GM23338 (cell line): ENCODE data around the gene PPFIBP1. TPM values are rescaled to one million over a fixed set of nuclear protein-coding genes. Genes with fewer than 3 reads are reported as not detected.

Source experiments
- ATAC-seq: fragments of 200-7000 bp; cut with Tn5 transposase; 3 replicates; pipeline ENCODE4 v1.9.1; 2020
- DNase-seq: peaks from one replicate; pipeline ENCODE4 v3.0.0-alpha.2; 2015; ENCODE audit warnings: low spot score
- H2AFZ ChIP-seq: fragments of 200-600 bp; sonication (generic); 2 replicates; pipeline ENCODE4 v1.8.0; 2016; ENCODE audit warnings: antibody characterized with exemption, mild to moderate bottlenecking, moderate library complexity
- H3F3A ChIP-seq: fragments of 200-600 bp; sonication (generic); replicated peaks from 2 replicates; pipeline ENCODE4 v1.8.0; 2017; ENCODE audit warnings: antibody characterized with exemption, mixed run types, low read depth
- H3K27ac ChIP-seq: fragments of 200-600 bp; sonication (generic); 2 replicates; pipeline ENCODE4 v1.6.1; 2016; ENCODE audit warnings: low read depth
- H3K27me3 ChIP-seq: fragments of 200-600 bp; sonication (generic); 2 replicates; pipeline ENCODE4 v1.8.0; 2016; ENCODE audit warnings: mild to moderate bottlenecking, mixed run types, moderate library complexity; ENCODE audit not compliant: insufficient read depth
- H3K36me3 ChIP-seq: fragments of 200-600 bp; sonication (generic); 2 replicates; pipeline ENCODE4 v1.8.0; 2016; ENCODE audit warnings: mild to moderate bottlenecking; ENCODE audit not compliant: insufficient read depth
- H3K4me1 ChIP-seq: fragments of 200-600 bp; sonication (generic); 2 replicates; pipeline ENCODE4 v1.8.0; 2016; ENCODE audit warnings: mild to moderate bottlenecking, moderate library complexity; ENCODE audit not compliant: insufficient read depth
- H3K4me2 ChIP-seq: fragments of 200-600 bp; sonication (generic); 2 replicates; pipeline ENCODE4 v1.7.1; 2017; ENCODE audit warnings: mixed run types
- H3K4me3 ChIP-seq: fragments of 200-600 bp; sonication (generic); 2 replicates; pipeline ENCODE4 v1.6.1; 2016; ENCODE audit warnings: mixed run types
- H3K79me2 ChIP-seq: fragments of 200-600 bp; sonication (generic); replicated peaks from 2 replicates; pipeline ENCODE4 v1.8.0; 2017; ENCODE audit warnings: mild to moderate bottlenecking; ENCODE audit not compliant: insufficient read depth
- H3K9me2 ChIP-seq: fragments of 200-600 bp; sonication (generic); 2 replicates; pipeline ENCODE4 v1.8.0; 2017; ENCODE audit not compliant: insufficient read depth
- H4K20me1 ChIP-seq: fragments of 200-600 bp; sonication (generic); replicated peaks from 2 replicates; pipeline ENCODE4 v1.8.0; 2017; ENCODE audit warnings: mild to moderate bottlenecking; ENCODE audit not compliant: insufficient read depth
- H3K27ac Mint-ChIP-seq: 2 replicates; pipeline ENCODE4 v1.8.0; 2020; ENCODE audit warnings: inconsistent platforms, mild to moderate bottlenecking, moderate library complexity, mixed read lengths
- H3K27me3 Mint-ChIP-seq: 3 replicates; pipeline ENCODE4 v1.8.0; 2022; ENCODE audit warnings: low read depth, mild to moderate bottlenecking, moderate library complexity, mixed read lengths, inconsistent platforms; ENCODE audit not compliant: insufficient read depth, poor library complexity
- H3K36me3 Mint-ChIP-seq: 3 replicates; pipeline ENCODE4 v1.8.0; 2021; ENCODE audit warnings: low read depth, mild to moderate bottlenecking, inconsistent platforms, moderate library complexity, mixed read lengths
- H3K4me1 Mint-ChIP-seq: 3 replicates; pipeline ENCODE4 v1.8.0; 2020; ENCODE audit warnings: mild to moderate bottlenecking, inconsistent platforms, mixed read lengths
- H3K4me3 Mint-ChIP-seq: 3 replicates; pipeline ENCODE4 v1.8.0; 2021; ENCODE audit warnings: moderate library complexity, mild to moderate bottlenecking, inconsistent platforms, mixed read lengths
- H3K9me3 Mint-ChIP-seq: 3 replicates; pipeline ENCODE4 v1.8.0; 2020; ENCODE audit warnings: moderate library complexity, mild to moderate bottlenecking, inconsistent platforms, mixed read lengths
- CREB1 ChIP-seq: fragments of 250-450 bp; sonication (Bioruptor Pico); IDR thresholded peaks from 2 replicates; pipeline ENCODE4 v1.5.0; 2020; ENCODE audit warnings: low read depth, mild to moderate bottlenecking, moderate library complexity
- EZH2 ChIP-seq: fragments of 200-600 bp; sonication (generic); IDR thresholded peaks from one replicate; pipeline ENCODE4 v1.8.0; 2017; ENCODE audit warnings: antibody characterized with exemption, mild to moderate bottlenecking, low read depth; ENCODE audit not compliant: unreplicated experiment
- EZH2phosphoT487 ChIP-seq: fragments of 200-600 bp; sonication (generic); IDR thresholded peaks from one replicate; pipeline ENCODE4 v1.8.1; 2018; ENCODE audit warnings: antibody characterized with exemption; ENCODE audit not compliant: unreplicated experiment
- JUNB ChIP-seq: IDR thresholded peaks from one replicate; pipeline ENCODE4 v1.6.1; 2016; ENCODE audit warnings: antibody characterized with exemption; ENCODE audit not compliant: unreplicated experiment
- NANOG ChIP-seq: IDR thresholded peaks from 2 replicates; pipeline ENCODE4 v1.6.1; 2016; ENCODE audit warnings: antibody characterized with exemption, borderline replicate concordance
- ZNF331 ChIP-seq: fragments of 250-450 bp; sonication (Bioruptor Pico); IDR thresholded peaks from 2 replicates; pipeline ENCODE4 v1.5.0; 2020; ENCODE audit warnings: low read depth, mild to moderate bottlenecking, moderate library complexity
- polyA plus RNA-seq: library from polyadenylated mRNA; unstranded; fragments of >200 nt; fragmentation: Nextera tagmentation; extraction: Ambion mirVana; gene quantifications from 2 replicates; pipeline ENCODE4 v1.2.1, GENCODE V29; 2016
- total RNA-seq: library from RNA; depleted of rRNA; stranded (reverse); fragments of >200 nt; shearing (Covaris generic); gene quantifications from 2 replicates; pipeline ENCODE4 v1.2.3, GENCODE V29; 2014
- TF ChIP-seq, protein P1 (sequence below): IDR thresholded peaks from one replicate; pipeline ENCODE4 v1.6.1; 2018; ENCODE audit warnings: antibody characterized with exemption; ENCODE audit not compliant: unreplicated experiment
- TF ChIP-seq, protein P2 (sequence below): IDR thresholded peaks from 2 replicates; pipeline ENCODE4 v1.6.1; 2016; ENCODE audit warnings: antibody characterized with exemption
- TF ChIP-seq, protein P3 (sequence below), 2 experiments: fragments of 200-600 bp in 1 of 2; sonication (generic) in 1 of 2; conservative IDR thresholded peaks; 2 replicates each; pipeline versions ENCODE4 v1.5.1 to v1.6.1; 2016 to 2017; ENCODE audit warnings: antibody characterized with exemption in 2 of 2, low read depth in 2 of 2, mild to moderate bottlenecking in 2 of 2, moderate library complexity in 1 of 2

PPFIBP1 gene
- total and polyA plus RNA-seq, 2 experiments from 2014 or later = 33.2 to 41.9 TPM

DNA sequence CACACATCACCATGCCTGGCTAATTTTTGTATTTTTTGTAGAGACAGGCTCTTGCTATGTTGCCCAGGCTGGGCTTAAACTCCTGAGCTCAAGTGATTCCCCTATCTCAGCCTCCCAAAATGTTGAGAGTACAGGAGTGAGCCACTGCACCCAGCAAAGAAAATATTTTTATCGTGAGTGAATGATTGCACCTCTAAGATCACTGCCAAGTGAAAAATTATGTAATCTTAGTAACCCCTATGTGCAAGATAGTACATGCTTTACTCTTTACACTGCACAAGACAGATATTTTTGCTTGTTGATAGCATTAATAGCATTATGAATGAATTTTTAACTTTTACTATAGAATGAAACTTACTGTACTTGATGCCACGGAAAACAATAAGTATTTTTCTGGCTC is 183.2 kb downstream of the PPFIBP1 start (continued):
- TF ChIP-seq, protein P1, sequence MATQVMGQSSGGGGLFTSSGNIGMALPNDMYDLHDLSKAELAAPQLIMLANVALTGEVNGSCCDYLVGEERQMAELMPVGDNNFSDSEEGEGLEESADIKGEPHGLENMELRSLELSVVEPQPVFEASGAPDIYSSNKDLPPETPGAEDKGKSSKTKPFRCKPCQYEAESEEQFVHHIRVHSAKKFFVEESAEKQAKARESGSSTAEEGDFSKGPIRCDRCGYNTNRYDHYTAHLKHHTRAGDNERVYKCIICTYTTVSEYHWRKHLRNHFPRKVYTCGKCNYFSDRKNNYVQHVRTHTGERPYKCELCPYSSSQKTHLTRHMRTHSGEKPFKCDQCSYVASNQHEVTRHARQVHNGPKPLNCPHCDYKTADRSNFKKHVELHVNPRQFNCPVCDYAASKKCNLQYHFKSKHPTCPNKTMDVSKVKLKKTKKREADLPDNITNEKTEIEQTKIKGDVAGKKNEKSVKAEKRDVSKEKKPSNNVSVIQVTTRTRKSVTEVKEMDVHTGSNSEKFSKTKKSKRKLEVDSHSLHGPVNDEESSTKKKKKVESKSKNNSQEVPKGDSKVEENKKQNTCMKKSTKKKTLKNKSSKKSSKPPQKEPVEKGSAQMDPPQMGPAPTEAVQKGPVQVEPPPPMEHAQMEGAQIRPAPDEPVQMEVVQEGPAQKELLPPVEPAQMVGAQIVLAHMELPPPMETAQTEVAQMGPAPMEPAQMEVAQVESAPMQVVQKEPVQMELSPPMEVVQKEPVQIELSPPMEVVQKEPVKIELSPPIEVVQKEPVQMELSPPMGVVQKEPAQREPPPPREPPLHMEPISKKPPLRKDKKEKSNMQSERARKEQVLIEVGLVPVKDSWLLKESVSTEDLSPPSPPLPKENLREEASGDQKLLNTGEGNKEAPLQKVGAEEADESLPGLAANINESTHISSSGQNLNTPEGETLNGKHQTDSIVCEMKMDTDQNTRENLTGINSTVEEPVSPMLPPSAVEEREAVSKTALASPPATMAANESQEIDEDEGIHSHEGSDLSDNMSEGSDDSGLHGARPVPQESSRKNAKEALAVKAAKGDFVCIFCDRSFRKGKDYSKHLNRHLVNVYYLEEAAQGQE = no peak
- TF ChIP-seq EZH2phosphoT487 = no peak
- no peak for TF ChIP-seq CREB1 (CRISPR knock-in tag)
- TF ChIP-seq, protein P2, sequence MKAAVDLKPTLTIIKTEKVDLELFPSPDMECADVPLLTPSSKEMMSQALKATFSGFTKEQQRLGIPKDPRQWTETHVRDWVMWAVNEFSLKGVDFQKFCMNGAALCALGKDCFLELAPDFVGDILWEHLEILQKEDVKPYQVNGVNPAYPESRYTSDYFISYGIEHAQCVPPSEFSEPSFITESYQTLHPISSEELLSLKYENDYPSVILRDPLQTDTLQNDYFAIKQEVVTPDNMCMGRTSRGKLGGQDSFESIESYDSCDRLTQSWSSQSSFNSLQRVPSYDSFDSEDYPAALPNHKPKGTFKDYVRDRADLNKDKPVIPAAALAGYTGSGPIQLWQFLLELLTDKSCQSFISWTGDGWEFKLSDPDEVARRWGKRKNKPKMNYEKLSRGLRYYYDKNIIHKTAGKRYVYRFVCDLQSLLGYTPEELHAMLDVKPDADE = no peak
- TF ChIP-seq, protein P3, sequence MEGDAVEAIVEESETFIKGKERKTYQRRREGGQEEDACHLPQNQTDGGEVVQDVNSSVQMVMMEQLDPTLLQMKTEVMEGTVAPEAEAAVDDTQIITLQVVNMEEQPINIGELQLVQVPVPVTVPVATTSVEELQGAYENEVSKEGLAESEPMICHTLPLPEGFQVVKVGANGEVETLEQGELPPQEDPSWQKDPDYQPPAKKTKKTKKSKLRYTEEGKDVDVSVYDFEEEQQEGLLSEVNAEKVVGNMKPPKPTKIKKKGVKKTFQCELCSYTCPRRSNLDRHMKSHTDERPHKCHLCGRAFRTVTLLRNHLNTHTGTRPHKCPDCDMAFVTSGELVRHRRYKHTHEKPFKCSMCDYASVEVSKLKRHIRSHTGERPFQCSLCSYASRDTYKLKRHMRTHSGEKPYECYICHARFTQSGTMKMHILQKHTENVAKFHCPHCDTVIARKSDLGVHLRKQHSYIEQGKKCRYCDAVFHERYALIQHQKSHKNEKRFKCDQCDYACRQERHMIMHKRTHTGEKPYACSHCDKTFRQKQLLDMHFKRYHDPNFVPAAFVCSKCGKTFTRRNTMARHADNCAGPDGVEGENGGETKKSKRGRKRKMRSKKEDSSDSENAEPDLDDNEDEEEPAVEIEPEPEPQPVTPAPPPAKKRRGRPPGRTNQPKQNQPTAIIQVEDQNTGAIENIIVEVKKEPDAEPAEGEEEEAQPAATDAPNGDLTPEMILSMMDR (conservative IDR thresholded peaks at IDR 0.05; ENCODE audit: low read depth in 2 of 2) = no peak
- no peak for TF ChIP-seq EZH2

DNA sequence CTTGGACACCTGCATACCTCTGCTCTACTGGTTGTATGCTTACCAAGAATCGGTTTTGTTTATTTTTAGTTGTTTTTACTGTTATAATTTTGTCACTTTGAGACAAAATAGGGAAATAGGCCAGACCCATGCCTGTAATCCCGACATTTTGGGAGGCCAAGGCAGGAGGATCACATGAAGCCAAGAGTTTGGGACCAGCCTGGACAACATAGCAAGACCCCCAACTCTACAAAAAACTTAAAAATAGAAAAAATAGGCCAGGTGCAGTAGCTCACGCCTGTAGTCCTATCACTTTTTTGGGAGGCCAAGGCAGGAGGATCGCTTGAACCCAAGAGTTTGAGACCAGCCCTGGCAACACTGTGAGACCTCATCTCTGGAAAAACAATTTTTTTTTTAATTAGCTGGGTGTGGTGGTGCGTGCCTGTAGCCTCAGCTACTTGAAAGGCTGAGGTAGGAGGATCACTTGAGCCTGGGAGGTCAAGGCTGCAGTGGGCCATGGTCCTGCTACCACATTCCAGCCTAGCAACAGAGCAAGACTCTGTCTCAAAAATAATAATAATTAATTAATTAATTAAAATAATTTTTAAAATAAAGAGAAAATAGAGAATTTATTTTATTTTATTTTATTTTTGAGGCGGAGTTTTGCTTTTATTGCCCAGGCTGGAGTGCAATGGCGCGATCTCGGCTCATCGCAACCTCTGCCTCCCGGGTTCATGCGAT is 185.4 kb downstream of the PPFIBP1 start:
- no peaks in the 10 kb centered on the region for H3K9me2 ChIP-seq
- no peak for ATAC-seq
- Mint-ChIP-seq H3K9me3 (no peaks in the 10 kb centered on the region), H3K27me3 (peaks cover 6% of the 10 kb centered on the region), H3K36me3 (peaks cover 9% of the 10 kb centered on the region; the same call in 2 of the 3 replicates), H3K4me1 (peaks cover 13% of the 10 kb centered on the region), H3K4me3 (no peak overlapping the region), H3K27ac (no peak overlapping the region)
- peaks cover 36% of the 10 kb centered on the region for H3K79me2 ChIP-seq
- H3K27me3 ChIP-seq = no peaks in the 10 kb centered on the region
- no peak overlapping the region for H3K4me3 ChIP-seq
- H3K27ac ChIP-seq = no peak overlapping the region
- H3F3A ChIP-seq = no peaks in the 10 kb centered on the region
- H2AFZ ChIP-seq = peak overlapping the region; percentile 86; the same call in 1 of the 2 replicates
- no peaks in the 10 kb centered on the region; the same call in 1 of the 2 replicates for H4K20me1 ChIP-seq
- DNase-seq = no peak
- no peak overlapping the region for H3K4me2 ChIP-seq
- peaks cover 11% of the 10 kb centered on the region for H3K4me1 ChIP-seq
- H3K36me3 ChIP-seq = no peaks in the 10 kb centered on the region
- TF ChIP-seq EZH2 (no peak), ZNF331 (CRISPR knock-in tag) (no peak), NANOG (no peak), JUNB (no peak), CREB1 (CRISPR knock-in tag) (no peak)
- TF ChIP-seq, protein P1 = no peak
- TF ChIP-seq, protein P2 = no peak
